HepG2 (cell line): ENCODE measurements around the gene LRRFIP2.

ENCODE experiments used
- AKAP8 ChIP-seq: sonication (generic); formaldehyde crosslinking; IDR thresholded peaks from 2 replicates; pipeline ENCODE4 v1.5.1; 2020; ENCODE audit warnings: mild to moderate bottlenecking, missing genetic modification reagents
- CTCF ChIP-seq: sonication (generic); formaldehyde crosslinking; IDR thresholded peaks from 2 replicates; pipeline ENCODE4 v1.5.0; 2020; ENCODE audit warnings: mild to moderate bottlenecking, missing genetic modification reagents, moderate library complexity
- FOSL2 ChIP-seq: sonication (generic); formaldehyde crosslinking; IDR thresholded peaks from 2 replicates; pipeline ENCODE4 v1.4.0; 2020; ENCODE audit warnings: missing genetic modification reagents
- HMGXB4 ChIP-seq, 2 experiments: sonication (generic) in 1 of 2; formaldehyde crosslinking in 1 of 2; IDR thresholded peaks; 2 replicates each; pipeline versions ENCODE4 v1.4.0 to v1.6.1; 2018 to 2020; ENCODE audit warnings: missing genetic modification reagents in 2 of 2, borderline replicate concordance in 1 of 2, low read depth in 1 of 2, mild to moderate bottlenecking in 1 of 2, missing biosample characterization in 1 of 2
- LRRFIP1 ChIP-seq: sonication (generic); formaldehyde crosslinking; conservative IDR thresholded peaks from 2 replicates; pipeline ENCODE4 v1.4.0; 2020; ENCODE audit warnings: missing genetic modification reagents
- POLR2AphosphoS5 ChIP-seq: IDR thresholded peaks from 2 replicates; pipeline ENCODE4 v1.6.1; 2012; ENCODE audit warnings: low read depth, low read length
- SMC3 ChIP-seq: IDR thresholded peaks from 2 replicates; pipeline ENCODE4 v1.6.1; 2011; ENCODE audit warnings: low read length, improper control_type of control experiment
- SNAPC2 ChIP-seq: sonication (generic); formaldehyde crosslinking; IDR thresholded peaks from 2 replicates; pipeline ENCODE4 v1.8.1; 2022; ENCODE audit warnings: mild to moderate bottlenecking, missing genetic modification reagents
- TAF1 ChIP-seq: sonication (generic); formaldehyde crosslinking; IDR thresholded peaks from 2 replicates; pipeline ENCODE4 v1.4.0; 2020; ENCODE audit warnings: missing genetic modification reagents
- TCF7L2 ChIP-seq: IDR thresholded peaks from 2 replicates; pipeline ENCODE4 v1.6.1; 2011; ENCODE audit warnings: mild to moderate bottlenecking, low read depth, low read length, moderate library complexity
- ZNF558 ChIP-seq: sonication (generic); formaldehyde crosslinking; IDR thresholded peaks from 2 replicates; pipeline ENCODE4 v1.9.0; 2022; ENCODE audit warnings: mild to moderate bottlenecking, missing genetic modification reagents, borderline replicate concordance
- ZNF780A ChIP-seq: sonication (generic); formaldehyde crosslinking; IDR thresholded peaks from 2 replicates; pipeline ENCODE4 v1.8.0; 2022; ENCODE audit warnings: mild to moderate bottlenecking, missing genetic modification reagents, moderate library complexity
- TF ChIP-seq, protein P1 (sequence below), 2 experiments: sonication (generic) in 1 of 2; formaldehyde crosslinking in 1 of 2; IDR thresholded peaks; 2 replicates each; pipeline versions ENCODE4 v1.5.1 to v1.6.1; 2011 to 2020; ENCODE audit warnings: borderline replicate concordance in 1 of 2, low read depth in 1 of 2, low read length in 1 of 2, mild to moderate bottlenecking in 1 of 2, missing genetic modification reagents in 1 of 2, moderate library complexity in 1 of 2

DNA sequence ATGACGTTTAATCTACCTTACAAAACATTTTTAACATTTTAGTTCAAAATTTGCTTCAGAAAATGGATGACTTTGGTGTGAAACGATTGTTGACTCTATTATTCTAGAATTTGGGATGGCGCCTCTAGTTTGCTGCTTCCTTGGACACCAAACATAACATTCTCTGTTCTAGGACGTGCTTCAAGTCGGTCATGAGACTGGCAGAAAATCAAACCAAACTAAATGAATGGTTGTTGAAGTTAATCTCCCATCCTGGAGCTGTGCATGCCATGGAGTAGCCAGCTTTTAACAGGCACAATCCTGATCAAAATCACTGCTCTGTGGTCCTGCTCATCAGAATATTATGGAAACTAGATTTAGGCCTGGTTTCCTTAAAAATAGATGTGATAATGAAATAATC is 9.6 kb upstream of the LRRFIP2 start:
- TF ChIP-seq SMC3: no peak
- no peak for TF ChIP-seq ZNF780A
- TF ChIP-seq TCF7L2: no peak
- no peak for TF ChIP-seq SNAPC2 (CRISPR knock-in tag)
- no peak for TF ChIP-seq LRRFIP1 (CRISPR knock-in tag)
- TF ChIP-seq, protein P1, sequence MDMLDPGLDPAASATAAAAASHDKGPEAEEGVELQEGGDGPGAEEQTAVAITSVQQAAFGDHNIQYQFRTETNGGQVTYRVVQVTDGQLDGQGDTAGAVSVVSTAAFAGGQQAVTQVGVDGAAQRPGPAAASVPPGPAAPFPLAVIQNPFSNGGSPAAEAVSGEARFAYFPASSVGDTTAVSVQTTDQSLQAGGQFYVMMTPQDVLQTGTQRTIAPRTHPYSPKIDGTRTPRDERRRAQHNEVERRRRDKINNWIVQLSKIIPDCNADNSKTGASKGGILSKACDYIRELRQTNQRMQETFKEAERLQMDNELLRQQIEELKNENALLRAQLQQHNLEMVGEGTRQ (IDR thresholded peaks at IDR 0.05; ENCODE audit: low read depth, low read length): no peak
- TF ChIP-seq, protein P1 (CRISPR knock-in tag; IDR thresholded peaks at IDR 0.05; ENCODE audit: borderline replicate concordance): no peak
- TF ChIP-seq AKAP8 (CRISPR knock-in tag): no peak
- TF ChIP-seq FOSL2 (CRISPR knock-in tag): no peak
- TF ChIP-seq TAF1: no peak
- TF ChIP-seq POLR2AphosphoS5: no peak
- no peak for TF ChIP-seq ZNF558 (CRISPR knock-in tag)
- TF ChIP-seq HMGXB4 (CRISPR knock-in tag; IDR thresholded peaks at IDR 0.05; ENCODE audit: borderline replicate concordance in 1 of 2, low read depth in 1 of 2): no peak
- no peak for TF ChIP-seq CTCF
